HS-27A (cell line): ENCODE data around the gene ATP5IF1.

Experiments
- DNase-seq: peaks from one replicate; pipeline ENCODE4 v3.0.0-alpha.2; 2012; ENCODE audit warnings: low read depth, missing footprints

ATP5IF1 gene

GRCh38 chr1:28236656-28237322 is 865 bp downstream of the ATP5IF1 start:
- no peak for DNase-seq

GRCh38 chr1:28239004-28239403 is 3.1 kb downstream of the ATP5IF1 start:
- no peak for DNase-seq

GRCh38 chr1:28240024-28240423 is 4.1 kb downstream of the ATP5IF1 start:
- DNase-seq = no peak

GRCh38 chr1:28241638-28242241 is 5.8 kb downstream of the ATP5IF1 start:
- no peak for DNase-seq

- no peak for DNase-seq
These were observed 7.9 kb downstream of the ATP5IF1 start for GRCh38 chr1:28243685-28244311.

GRCh38 chr1:28244549-28245251 is 8.8 kb downstream of the ATP5IF1 start:
- DNase-seq = no peak

GRCh38 chr1:28246427-28246832 is 10.5 kb downstream of the ATP5IF1 start:
- DNase-seq = no peak

GRCh38 chr1:28247612-28248272 is 11.8 kb downstream of the ATP5IF1 start:
- no peak for DNase-seq

GRCh38 chr1:28248273-28249012 is 12.5 kb downstream of the ATP5IF1 start:
- DNase-seq = peak; percentile 64

GRCh38 chr1:28249013-28249865 is 13.3 kb downstream of the ATP5IF1 start:
- DNase-seq = peak; percentile 60

- no peak for DNase-seq
These were observed 14.0 kb downstream of the ATP5IF1 start for GRCh38 chr1:28249866-28250295.

GRCh38 chr1:28256197-28256827 is 20.4 kb downstream of the ATP5IF1 start:
- DNase-seq = no peak

- no peak for DNase-seq
These were observed 21.8 kb downstream of the ATP5IF1 start for GRCh38 chr1:28257736-28258135.

GRCh38 chr1:28258628-28259251 is 22.8 kb downstream of the ATP5IF1 start:
- no peak for DNase-seq

GRCh38 chr1:28259252-28259933 is 23.5 kb downstream of the ATP5IF1 start, which contains the start of gene SESN2:
TSS of gene SESN2 (plus strand) at chr1:28259518. CDS start at chr1:28259848, 330 bp downstream.
- peak; percentile 97 for DNase-seq

- peak; percentile 48 for DNase-seq
These were observed 24.2 kb downstream of the ATP5IF1 start for GRCh38 chr1:28259934-28260802.

- no peak for DNase-seq
These were observed 24.9 kb downstream of the ATP5IF1 start for GRCh38 chr1:28260803-28261174.

- DNase-seq = no peak
These were observed 29.0 kb downstream of the ATP5IF1 start for GRCh38 chr1:28264897-28265296.
